GM23338 (cell line): ENCODE measurements around the gene TFB1M. TPM values are rescaled to one million over a fixed set of nuclear protein-coding genes. Genes with fewer than 3 reads are reported as not detected.

Experiments used
- ATAC-seq: fragments of 200-7000 bp; cut with Tn5 transposase; 3 replicates; pipeline ENCODE4 v1.9.1; 2020
- DNase-seq: peaks from one replicate; pipeline ENCODE4 v3.0.0-alpha.2; 2015; ENCODE audit warnings: low spot score
- H2AFZ ChIP-seq: fragments of 200-600 bp; sonication (generic); 2 replicates; pipeline ENCODE4 v1.8.0; 2016; ENCODE audit warnings: antibody characterized with exemption, mild to moderate bottlenecking, moderate library complexity
- H3F3A ChIP-seq: fragments of 200-600 bp; sonication (generic); replicated peaks from 2 replicates; pipeline ENCODE4 v1.8.0; 2017; ENCODE audit warnings: antibody characterized with exemption, mixed run types, low read depth
- H3K27ac ChIP-seq: fragments of 200-600 bp; sonication (generic); 2 replicates; pipeline ENCODE4 v1.6.1; 2016; ENCODE audit warnings: low read depth
- H3K27me3 ChIP-seq: fragments of 200-600 bp; sonication (generic); 2 replicates; pipeline ENCODE4 v1.8.0; 2016; ENCODE audit warnings: mild to moderate bottlenecking, mixed run types, moderate library complexity; ENCODE audit not compliant: insufficient read depth
- H3K36me3 ChIP-seq: fragments of 200-600 bp; sonication (generic); 2 replicates; pipeline ENCODE4 v1.8.0; 2016; ENCODE audit warnings: mild to moderate bottlenecking; ENCODE audit not compliant: insufficient read depth
- H3K4me1 ChIP-seq: fragments of 200-600 bp; sonication (generic); 2 replicates; pipeline ENCODE4 v1.8.0; 2016; ENCODE audit warnings: mild to moderate bottlenecking, moderate library complexity; ENCODE audit not compliant: insufficient read depth
- H3K4me2 ChIP-seq: fragments of 200-600 bp; sonication (generic); 2 replicates; pipeline ENCODE4 v1.7.1; 2017; ENCODE audit warnings: mixed run types
- H3K4me3 ChIP-seq: fragments of 200-600 bp; sonication (generic); 2 replicates; pipeline ENCODE4 v1.6.1; 2016; ENCODE audit warnings: mixed run types
- H3K79me2 ChIP-seq: fragments of 200-600 bp; sonication (generic); replicated peaks from 2 replicates; pipeline ENCODE4 v1.8.0; 2017; ENCODE audit warnings: mild to moderate bottlenecking; ENCODE audit not compliant: insufficient read depth
- H3K9me2 ChIP-seq: fragments of 200-600 bp; sonication (generic); 2 replicates; pipeline ENCODE4 v1.8.0; 2017; ENCODE audit not compliant: insufficient read depth
- H4K20me1 ChIP-seq: fragments of 200-600 bp; sonication (generic); replicated peaks from 2 replicates; pipeline ENCODE4 v1.8.0; 2017; ENCODE audit warnings: mild to moderate bottlenecking; ENCODE audit not compliant: insufficient read depth
- H3K27ac Mint-ChIP-seq: 2 replicates; pipeline ENCODE4 v1.8.0; 2020; ENCODE audit warnings: inconsistent platforms, mild to moderate bottlenecking, moderate library complexity, mixed read lengths
- H3K27me3 Mint-ChIP-seq: 3 replicates; pipeline ENCODE4 v1.8.0; 2022; ENCODE audit warnings: low read depth, mild to moderate bottlenecking, moderate library complexity, mixed read lengths, inconsistent platforms; ENCODE audit not compliant: insufficient read depth, poor library complexity
- H3K36me3 Mint-ChIP-seq: 3 replicates; pipeline ENCODE4 v1.8.0; 2021; ENCODE audit warnings: low read depth, mild to moderate bottlenecking, inconsistent platforms, moderate library complexity, mixed read lengths
- H3K4me1 Mint-ChIP-seq: 3 replicates; pipeline ENCODE4 v1.8.0; 2020; ENCODE audit warnings: mild to moderate bottlenecking, inconsistent platforms, mixed read lengths
- H3K4me3 Mint-ChIP-seq: 3 replicates; pipeline ENCODE4 v1.8.0; 2021; ENCODE audit warnings: moderate library complexity, mild to moderate bottlenecking, inconsistent platforms, mixed read lengths
- H3K9me3 Mint-ChIP-seq: 3 replicates; pipeline ENCODE4 v1.8.0; 2020; ENCODE audit warnings: moderate library complexity, mild to moderate bottlenecking, inconsistent platforms, mixed read lengths
- CREB1 ChIP-seq: fragments of 250-450 bp; sonication (Bioruptor Pico); IDR thresholded peaks from 2 replicates; pipeline ENCODE4 v1.5.0; 2020; ENCODE audit warnings: low read depth, mild to moderate bottlenecking, moderate library complexity
- ETS1 ChIP-seq: IDR thresholded peaks from 2 replicates; pipeline ENCODE4 v1.6.1; 2016; ENCODE audit warnings: antibody characterized with exemption
- EZH2 ChIP-seq: fragments of 200-600 bp; sonication (generic); IDR thresholded peaks from one replicate; pipeline ENCODE4 v1.8.0; 2017; ENCODE audit warnings: antibody characterized with exemption, mild to moderate bottlenecking, low read depth; ENCODE audit not compliant: unreplicated experiment
- JUNB ChIP-seq: IDR thresholded peaks from one replicate; pipeline ENCODE4 v1.6.1; 2016; ENCODE audit warnings: antibody characterized with exemption; ENCODE audit not compliant: unreplicated experiment
- NANOG ChIP-seq: IDR thresholded peaks from 2 replicates; pipeline ENCODE4 v1.6.1; 2016; ENCODE audit warnings: antibody characterized with exemption, borderline replicate concordance
- POLR2AphosphoS5 ChIP-seq: IDR thresholded peaks from 2 replicates; pipeline ENCODE4 v1.6.1; 2016; ENCODE audit warnings: antibody characterized with exemption, low read depth
- REST ChIP-seq: IDR thresholded peaks from one replicate; pipeline ENCODE4 v1.6.1; 2018; ENCODE audit warnings: antibody characterized with exemption; ENCODE audit not compliant: unreplicated experiment
- STAT1 ChIP-seq: IDR thresholded peaks from one replicate; pipeline ENCODE4 v1.6.1; 2016; ENCODE audit warnings: antibody characterized with exemption; ENCODE audit not compliant: unreplicated experiment
- ZNF114 ChIP-seq: fragments of 250-450 bp; sonication (Bioruptor Pico); IDR thresholded peaks from 2 replicates; pipeline ENCODE4 v1.5.0; 2020; ENCODE audit warnings: mild to moderate bottlenecking, moderate library complexity
- ZNF331 ChIP-seq: fragments of 250-450 bp; sonication (Bioruptor Pico); IDR thresholded peaks from 2 replicates; pipeline ENCODE4 v1.5.0; 2020; ENCODE audit warnings: low read depth, mild to moderate bottlenecking, moderate library complexity
- polyA plus RNA-seq: library from polyadenylated mRNA; unstranded; fragments of >200 nt; fragmentation: Nextera tagmentation; extraction: Ambion mirVana; gene quantifications from 2 replicates; pipeline ENCODE4 v1.2.1, GENCODE V29; 2016
- total RNA-seq: library from RNA; depleted of rRNA; stranded (reverse); fragments of >200 nt; shearing (Covaris generic); gene quantifications from 2 replicates; pipeline ENCODE4 v1.2.3, GENCODE V29; 2014
- TF ChIP-seq, protein P1 (sequence below), 2 experiments: fragments of 200-600 bp in 1 of 2; sonication (generic) in 1 of 2; conservative IDR thresholded peaks; 2 replicates each; pipeline versions ENCODE4 v1.5.1 to v1.6.1; 2016 to 2017; ENCODE audit warnings: antibody characterized with exemption in 2 of 2, low read depth in 2 of 2, mild to moderate bottlenecking in 2 of 2, moderate library complexity in 1 of 2

The TFB1M gene
- total and polyA plus RNA-seq, 2 experiments from 2014 or later = 51.1 to 66.9 TPM

DNA sequence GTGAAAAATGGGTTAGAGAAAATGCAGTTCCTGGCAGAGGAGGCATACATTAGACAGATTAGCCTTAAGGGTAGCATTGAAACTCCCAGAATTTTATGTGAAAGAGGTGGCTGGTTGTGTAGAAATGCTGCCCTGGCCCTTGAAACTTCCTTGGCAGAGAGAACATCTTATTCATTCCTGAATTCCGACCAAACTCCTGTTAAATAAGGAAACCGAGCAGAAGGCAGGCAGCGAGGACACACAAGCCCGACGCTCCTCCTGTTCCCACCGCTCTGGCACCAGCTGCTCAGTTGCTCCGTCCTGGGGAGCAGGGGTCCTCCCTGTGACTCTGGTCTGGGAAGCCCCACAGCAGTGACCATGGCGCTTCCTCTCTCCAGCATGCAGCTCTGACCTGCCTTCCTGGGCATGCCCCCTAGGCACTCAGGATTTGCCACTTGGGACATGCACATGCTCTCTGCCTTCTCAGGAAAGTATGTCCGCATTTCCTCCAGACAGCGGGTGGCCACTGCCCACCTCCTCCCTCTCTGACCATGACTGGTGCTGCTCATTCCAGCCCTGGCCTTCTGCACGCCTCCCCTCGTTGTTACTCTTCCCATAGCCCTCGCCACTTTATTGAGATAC is 85.6 kb downstream of the TFB1M start:
- H3F3A ChIP-seq = no peaks in the 10 kb centered on the region
- ATAC-seq = no peak
- peaks cover 33% of the 10 kb centered on the region for H3K4me1 Mint-ChIP-seq
- 0 out of 2 replicates have a peak overlapping the region, but pooled peaks have one; percentile 14 for H3K27ac Mint-ChIP-seq
- H3K27ac ChIP-seq = no peak overlapping the region
- peaks cover 4% of the 10 kb centered on the region; the same call in 1 of the 2 replicates for H3K36me3 ChIP-seq
- no peaks in the 10 kb centered on the region for H3K79me2 ChIP-seq
- H3K4me2 ChIP-seq = no peak overlapping the region
- no peak overlapping the region for H3K4me3 ChIP-seq
- H3K4me1 ChIP-seq = peaks cover 10% of the 10 kb centered on the region; the same call in 1 of the 2 replicates
- H3K36me3 Mint-ChIP-seq = peaks cover 18% of the 10 kb centered on the region
- no peaks in the 10 kb centered on the region for H3K27me3 ChIP-seq
- no peak for TF ChIP-seq POLR2AphosphoS5
- TF ChIP-seq JUNB = no peak
- no peak for TF ChIP-seq ETS1
- TF ChIP-seq, protein P1, sequence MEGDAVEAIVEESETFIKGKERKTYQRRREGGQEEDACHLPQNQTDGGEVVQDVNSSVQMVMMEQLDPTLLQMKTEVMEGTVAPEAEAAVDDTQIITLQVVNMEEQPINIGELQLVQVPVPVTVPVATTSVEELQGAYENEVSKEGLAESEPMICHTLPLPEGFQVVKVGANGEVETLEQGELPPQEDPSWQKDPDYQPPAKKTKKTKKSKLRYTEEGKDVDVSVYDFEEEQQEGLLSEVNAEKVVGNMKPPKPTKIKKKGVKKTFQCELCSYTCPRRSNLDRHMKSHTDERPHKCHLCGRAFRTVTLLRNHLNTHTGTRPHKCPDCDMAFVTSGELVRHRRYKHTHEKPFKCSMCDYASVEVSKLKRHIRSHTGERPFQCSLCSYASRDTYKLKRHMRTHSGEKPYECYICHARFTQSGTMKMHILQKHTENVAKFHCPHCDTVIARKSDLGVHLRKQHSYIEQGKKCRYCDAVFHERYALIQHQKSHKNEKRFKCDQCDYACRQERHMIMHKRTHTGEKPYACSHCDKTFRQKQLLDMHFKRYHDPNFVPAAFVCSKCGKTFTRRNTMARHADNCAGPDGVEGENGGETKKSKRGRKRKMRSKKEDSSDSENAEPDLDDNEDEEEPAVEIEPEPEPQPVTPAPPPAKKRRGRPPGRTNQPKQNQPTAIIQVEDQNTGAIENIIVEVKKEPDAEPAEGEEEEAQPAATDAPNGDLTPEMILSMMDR (conservative IDR thresholded peaks at IDR 0.05; ENCODE audit: low read depth in 2 of 2) = no peak
- no peak for TF ChIP-seq ZNF331
- TF ChIP-seq NANOG = no peak
- TF ChIP-seq CREB1 = no peak
- no peak for TF ChIP-seq REST
- TF ChIP-seq EZH2 = no peak
- no peak overlapping the region for H3K4me3 Mint-ChIP-seq
- no peak overlapping the region for H2AFZ ChIP-seq
- no peaks in the 10 kb centered on the region for H4K20me1 ChIP-seq
- H3K27me3 Mint-ChIP-seq = peaks cover 5% of the 10 kb centered on the region
- no peaks in the 10 kb centered on the region for H3K9me2 ChIP-seq
- no peak for DNase-seq
- H3K9me3 Mint-ChIP-seq = peaks cover 9% of the 10 kb centered on the region

- Mint-ChIP-seq H3K4me3 (no peak overlapping the region), H3K27me3 (peaks cover 3% of the 10 kb centered on the region), H3K27ac (peak overlapping the region; percentile 32), H3K36me3 (peaks cover 18% of the 10 kb centered on the region), H3K4me1 (peaks cover 40% of the 10 kb centered on the region), H3K9me3 (peaks cover 9% of the 10 kb centered on the region)
- Histone ChIP-seq H3K27me3 (no peaks in the 10 kb centered on the region), H3F3A (no peaks in the 10 kb centered on the region), H3K9me2 (no peaks in the 10 kb centered on the region), H3K79me2 (no peaks in the 10 kb centered on the region), H2AFZ (no peak overlapping the region), H3K4me3 (no peak overlapping the region), H4K20me1 (no peaks in the 10 kb centered on the region), H3K4me1 (peaks cover 10% of the 10 kb centered on the region; the same call in 1 of the 2 replicates), H3K27ac (no peak overlapping the region), H3K36me3 (peaks cover 4% of the 10 kb centered on the region; the same call in 1 of the 2 replicates), H3K4me2 (no peak overlapping the region)
- peak; percentile 35 for DNase-seq
- ATAC-seq = peak; percentile 78
- TF ChIP-seq STAT1 (no peak), EZH2 (no peak), ZNF114 (no peak)
- TF ChIP-seq, protein P1 (conservative IDR thresholded peaks at IDR 0.05; ENCODE audit: low read depth in 2 of 2) = no peak
Observed at GRCh38 chr6:155227046-155227445, 87.2 kb downstream of the TFB1M start.
